HG03175 (cell line): ENCODE data around the gene C19orf67.

ENCODE experiments used
- ATAC-seq: cut with Tn5 transposase; IDR thresholded peaks from one replicate; pipeline ENCODE4 v1.9.1; 2021; ENCODE audit warnings: mild to moderate bottlenecking, moderate library complexity; ENCODE audit not compliant: unreplicated experiment

C19orf67 gene

DNA sequence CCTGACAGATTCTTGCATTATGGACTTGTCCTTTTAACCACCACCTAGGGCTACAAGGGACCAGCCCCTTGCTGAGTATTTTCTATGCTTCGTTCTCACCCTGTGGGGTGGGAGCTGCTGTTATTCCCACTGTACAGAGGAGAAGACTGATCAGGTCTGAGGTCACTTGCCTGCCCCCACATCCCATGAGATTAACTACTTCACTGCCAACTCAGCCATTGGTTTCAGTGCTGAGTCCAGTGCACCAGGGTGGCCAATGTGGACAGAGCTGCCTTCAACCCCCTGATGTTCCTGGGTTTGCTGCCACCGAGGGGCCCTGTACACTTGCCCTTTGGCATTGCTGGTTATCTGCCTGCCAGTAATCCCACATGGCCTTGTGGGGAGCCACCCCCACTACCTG lies 25.1 kb upstream of the C19orf67 start:
- no peak for ATAC-seq

- ATAC-seq = no peak
Measured at GRCh38 chr19:14107581-14108461, 22.2 kb upstream of the C19orf67 start.

DNA sequence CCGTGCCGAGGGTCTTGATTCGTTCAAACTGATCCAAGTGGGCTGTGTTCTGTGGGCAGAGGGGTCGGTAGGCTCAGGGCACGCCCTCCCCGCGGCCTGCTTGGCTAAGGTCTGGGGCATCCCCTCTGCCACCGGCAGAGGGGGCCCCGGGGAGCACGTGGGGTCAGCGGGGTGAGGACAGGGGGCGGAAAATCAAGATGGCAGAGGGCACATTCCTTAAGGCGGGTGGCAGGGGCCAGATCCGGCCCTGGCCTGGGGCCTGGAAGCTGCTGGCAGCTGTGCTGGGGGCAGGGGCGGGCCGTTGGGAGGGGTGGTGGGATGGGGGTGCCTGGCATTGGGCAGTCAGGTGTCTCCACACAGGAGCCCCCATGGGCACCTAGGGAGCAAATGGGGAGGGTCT lies 21.3 kb upstream of the C19orf67 start:
- ATAC-seq = no peak

- ATAC-seq = no peak
Measured at GRCh38 chr19:14105680-14106079, 20.1 kb upstream of the C19orf67 start.

DNA sequence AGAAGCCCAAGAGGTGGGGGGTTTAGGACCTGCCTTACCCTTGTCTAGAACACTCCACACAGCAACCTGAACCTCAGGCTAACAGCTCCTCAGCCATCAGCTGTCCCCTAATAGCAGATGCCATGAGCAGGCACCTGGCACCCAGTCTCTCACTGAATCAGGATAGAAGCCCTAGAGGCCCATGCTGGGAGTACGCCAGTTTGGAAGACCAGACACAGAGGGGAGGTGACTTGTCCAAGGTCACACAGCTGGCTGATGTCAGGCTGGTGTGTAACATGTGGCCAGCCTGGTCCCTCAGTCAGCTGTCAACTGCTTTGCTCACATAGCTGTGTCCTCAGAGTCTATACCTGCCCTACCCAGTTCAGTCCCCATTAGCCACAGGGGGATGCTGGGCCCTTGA lies 17.7 kb upstream of the C19orf67 start:
- no peak for ATAC-seq

GRCh38 chr19:14102756-14103155 lies 17.2 kb upstream of the C19orf67 start:
- ATAC-seq = no peak

- ATAC-seq = no peak
Measured at GRCh38 chr19:14102102-14102696, 16.6 kb upstream of the C19orf67 start.

DNA sequence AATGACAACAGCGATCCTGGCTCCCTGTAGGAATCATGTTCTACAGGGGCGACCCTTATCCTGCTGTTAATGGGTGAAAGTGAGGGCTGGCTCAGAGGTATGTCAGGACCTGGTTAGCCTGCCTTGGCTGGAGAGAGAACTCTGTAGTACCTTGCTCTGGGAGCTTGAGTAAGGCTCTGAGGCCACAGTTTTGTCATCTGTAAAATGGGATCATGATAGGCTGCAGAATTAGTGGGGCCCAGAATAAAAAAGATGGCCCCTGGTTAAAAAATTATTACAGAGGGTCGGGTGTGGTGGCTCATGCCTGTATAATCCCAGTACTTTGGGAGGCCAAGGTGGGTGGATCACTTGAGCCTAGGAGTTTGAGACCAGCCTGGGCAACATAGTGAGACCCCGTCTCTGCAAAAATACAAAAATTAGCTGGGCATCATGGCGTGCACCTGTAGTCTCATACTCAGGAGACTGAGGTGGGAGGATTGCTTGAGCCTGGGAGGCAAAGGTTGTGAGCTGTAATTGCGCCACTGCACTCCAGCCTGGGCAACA lies 15.5 kb upstream of the C19orf67 start:
- no peak for ATAC-seq

DNA sequence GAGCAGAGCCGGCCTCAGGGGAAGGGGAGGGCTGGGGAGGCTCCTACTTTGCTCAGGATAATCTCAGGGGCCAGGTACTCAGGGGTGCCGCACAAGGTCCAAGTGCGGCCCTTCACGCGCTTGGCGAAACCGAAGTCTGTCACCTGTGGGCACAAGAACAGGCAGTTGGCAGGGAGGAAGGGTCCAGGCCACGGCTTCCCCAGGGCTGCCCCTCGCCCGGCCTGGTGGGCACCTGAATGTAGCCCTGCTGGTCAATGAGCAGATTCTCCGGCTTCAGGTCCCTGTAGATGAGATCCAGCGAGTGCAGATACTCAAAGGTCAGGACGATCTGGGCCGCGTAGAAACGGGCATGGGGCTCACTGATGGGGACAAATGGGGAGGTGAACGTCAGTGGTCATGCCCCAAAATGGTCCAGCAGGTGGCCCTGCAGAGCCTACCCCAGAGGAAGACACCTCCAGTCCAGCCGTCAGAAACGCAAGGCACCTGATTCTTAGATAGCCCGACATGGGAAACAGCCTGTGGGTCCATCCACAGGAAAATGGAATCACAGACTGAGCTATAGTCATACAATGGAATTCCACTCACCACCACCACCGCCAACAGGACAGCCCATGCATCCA lies 12.1 kb upstream of the C19orf67 start:
- ATAC-seq = no peak

GRCh38 chr19:14096272-14096992 lies 10.8 kb upstream of the C19orf67 start:
- no peak for ATAC-seq

- ATAC-seq = no peak
Measured at GRCh38 chr19:14094854-14095253, 9.3 kb upstream of the C19orf67 start.

DNA sequence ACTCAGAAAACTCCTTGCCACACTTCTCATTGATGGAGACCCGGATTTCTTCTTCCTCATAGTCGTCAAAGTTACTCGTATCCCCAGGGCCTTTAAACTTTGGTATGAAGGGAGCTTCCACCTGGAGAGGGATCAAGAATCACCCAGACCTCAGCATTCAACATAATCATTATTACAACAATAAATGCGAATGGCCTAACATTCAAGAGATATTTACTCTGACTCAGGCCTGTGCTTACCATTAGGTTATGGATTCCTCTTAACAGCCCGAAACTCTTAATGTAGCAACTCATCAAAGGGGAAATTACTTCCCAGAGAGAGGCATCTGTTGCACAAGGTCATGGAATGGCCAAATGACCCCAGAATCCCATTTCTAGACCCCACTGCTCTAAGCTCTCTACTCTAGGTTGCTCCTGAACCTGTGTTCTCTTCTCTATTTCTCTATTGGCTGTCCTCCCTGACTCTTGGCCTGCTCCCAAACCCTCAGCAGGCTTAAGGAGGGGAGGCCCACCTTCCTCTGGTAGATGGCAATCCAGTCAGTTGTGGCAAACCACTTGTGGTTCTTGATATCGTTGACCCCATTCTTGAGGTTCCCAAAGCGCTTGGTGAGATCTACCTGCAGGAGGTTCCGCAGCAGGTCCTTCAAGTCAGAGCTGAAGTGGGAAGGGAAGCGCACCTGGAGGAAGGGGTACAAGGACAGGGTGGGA lies 7.7 kb upstream of the C19orf67 start:
- no peak for ATAC-seq

DNA sequence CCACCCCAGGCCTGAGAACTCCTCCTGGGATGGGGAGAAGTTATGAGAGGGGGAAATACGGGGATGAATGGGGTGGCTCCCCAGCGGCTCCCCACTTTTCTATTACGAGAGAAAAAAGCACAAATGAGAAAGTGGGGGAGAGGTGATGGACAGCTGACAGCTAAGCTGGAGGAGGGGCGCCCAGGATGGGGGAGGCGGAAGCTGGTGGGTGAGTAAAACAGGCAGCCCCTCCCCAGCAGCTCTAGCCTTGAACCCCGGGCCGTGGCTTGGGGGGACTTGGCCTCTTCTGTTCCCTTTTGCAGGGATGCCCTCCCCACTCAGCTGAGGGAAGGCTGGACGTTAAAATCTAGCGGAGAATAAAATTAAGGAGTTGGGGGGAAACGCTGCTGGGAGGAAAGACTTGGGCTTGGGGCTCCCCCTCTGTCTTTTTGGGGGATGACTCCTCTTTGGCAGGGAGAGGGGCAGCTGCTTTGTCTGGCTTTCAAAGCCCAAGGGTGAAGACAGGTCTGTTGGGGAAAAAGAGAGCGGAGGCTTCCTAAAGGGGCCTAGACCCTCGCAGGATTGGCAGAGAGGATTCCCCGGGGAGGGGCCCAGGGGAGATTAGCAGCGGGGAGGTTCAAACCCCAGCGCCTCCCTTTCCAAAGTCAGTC lies 6.4 kb upstream of the C19orf67 start:
- ATAC-seq = no peak

DNA sequence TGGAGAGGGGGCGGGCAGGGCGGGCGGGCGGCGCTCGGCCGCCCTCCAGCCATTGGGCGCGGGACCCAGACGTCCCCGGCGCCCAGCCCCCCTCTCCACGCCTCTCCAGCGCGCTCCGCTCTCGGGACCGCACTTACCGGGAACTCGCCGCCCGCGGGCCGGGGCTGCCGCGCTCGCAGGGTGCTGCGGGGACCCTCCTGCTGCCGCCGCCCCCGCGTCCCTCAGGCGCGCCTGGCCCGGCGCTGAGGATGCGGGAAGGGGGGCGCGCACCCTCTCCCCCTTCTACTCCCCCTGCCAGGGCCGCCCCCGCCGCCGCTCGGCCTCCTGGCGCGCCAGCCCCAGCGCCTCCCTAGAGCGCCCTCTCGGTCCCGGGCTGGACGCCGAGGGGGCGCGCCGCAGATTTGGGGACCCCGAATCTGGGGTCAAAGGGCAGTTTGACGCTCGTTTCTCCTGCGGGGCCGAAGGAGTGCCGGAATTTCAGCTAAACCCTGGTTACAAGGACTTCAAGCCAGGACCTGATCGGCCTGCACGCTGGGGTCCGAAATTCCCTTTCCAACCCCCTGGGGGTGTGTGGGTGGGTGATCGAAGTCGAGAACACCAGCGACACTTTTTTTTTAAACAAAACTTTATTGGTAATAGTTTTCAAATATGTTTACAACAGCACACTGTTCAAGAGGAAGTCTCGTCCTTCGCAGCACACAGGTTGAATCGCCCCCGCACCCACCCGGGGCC lies 5.7 kb upstream of the C19orf67 start:
- peak; percentile 55 for ATAC-seq

DNA sequence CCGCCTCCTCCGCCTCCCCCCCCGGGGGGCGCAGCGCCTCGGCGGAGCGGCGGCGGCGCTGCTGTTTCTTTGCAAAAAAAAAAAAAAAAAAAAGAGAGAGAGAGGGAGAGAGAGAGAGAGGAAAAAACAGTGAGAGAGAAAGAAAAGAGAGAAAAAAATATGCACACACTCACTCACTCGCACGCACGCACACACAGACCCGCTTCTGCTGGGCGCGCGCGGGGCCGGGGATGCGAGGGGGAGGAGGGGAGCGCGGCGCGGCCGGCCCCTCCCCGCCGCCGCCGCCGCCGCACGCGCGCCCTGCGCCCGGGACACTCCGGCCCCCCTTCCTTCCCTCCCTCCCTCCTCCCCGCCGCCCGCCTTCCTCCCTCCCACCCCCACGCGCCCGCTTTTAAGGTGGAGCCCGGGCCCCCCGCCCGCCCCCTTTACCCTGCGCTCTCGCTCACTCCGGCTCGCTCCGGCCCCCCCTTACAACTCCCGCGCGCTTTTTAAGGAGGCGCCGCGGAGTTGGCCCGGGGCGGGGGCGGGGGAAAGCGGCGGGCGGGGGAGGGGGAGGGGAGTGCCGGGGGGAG lies 5.0 kb upstream of the C19orf67 start, which contains the start of gene SAMD1:
TSS of gene SAMD1 (minus strand) at position 243 of the 572 bp plus-strand sequence.
- peak; percentile 43 for ATAC-seq

- no peak for ATAC-seq
Measured at GRCh38 chr19:14089662-14090508, 4.3 kb upstream of the C19orf67 start.

GRCh38 chr19:14089412-14089661 lies 3.8 kb upstream of the C19orf67 start:
- ATAC-seq = no peak
